ENCODE results near the gene AK9.

DNA sequence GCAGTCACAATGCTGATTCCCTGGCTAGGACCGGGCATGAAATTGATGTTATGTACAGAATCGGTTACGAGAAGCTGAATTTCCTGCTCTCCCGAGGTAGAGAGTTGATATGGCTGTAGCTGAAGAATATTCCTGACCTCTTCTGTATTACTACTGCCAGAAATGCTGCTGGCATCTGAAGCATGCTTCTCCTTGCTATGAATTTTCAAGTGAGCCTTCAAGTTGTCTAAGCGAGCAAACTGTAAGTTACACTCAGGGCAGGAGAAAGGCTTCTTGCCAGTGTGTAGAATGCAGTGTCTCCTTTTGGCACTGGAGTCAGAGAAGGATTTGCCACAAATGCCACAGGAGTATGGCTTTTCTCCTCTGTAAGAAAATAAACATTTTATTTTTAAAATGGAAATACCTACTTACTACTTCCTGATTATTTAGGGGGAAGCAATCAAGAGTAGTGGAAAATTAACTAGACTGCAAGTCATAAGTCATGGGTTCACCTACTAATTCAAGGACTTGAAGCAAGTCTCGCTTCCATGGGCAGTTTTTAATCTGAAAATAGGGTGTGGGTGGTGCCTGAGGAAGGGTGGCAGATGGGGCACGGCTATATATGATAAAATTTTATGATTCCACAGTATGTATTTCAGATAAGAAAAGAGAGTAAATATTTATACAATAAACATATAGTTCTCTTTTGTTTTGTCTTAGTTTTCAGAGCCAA, 224.6 kb downstream of the AK9 start:
- no peak for TF ChIP-seq ARNTL (CRISPR knock-in tag; IDR thresholded peaks at IDR 0.05; ENCODE audit: borderline replicate concordance, low read depth)
- TF ChIP-seq, protein P1, sequence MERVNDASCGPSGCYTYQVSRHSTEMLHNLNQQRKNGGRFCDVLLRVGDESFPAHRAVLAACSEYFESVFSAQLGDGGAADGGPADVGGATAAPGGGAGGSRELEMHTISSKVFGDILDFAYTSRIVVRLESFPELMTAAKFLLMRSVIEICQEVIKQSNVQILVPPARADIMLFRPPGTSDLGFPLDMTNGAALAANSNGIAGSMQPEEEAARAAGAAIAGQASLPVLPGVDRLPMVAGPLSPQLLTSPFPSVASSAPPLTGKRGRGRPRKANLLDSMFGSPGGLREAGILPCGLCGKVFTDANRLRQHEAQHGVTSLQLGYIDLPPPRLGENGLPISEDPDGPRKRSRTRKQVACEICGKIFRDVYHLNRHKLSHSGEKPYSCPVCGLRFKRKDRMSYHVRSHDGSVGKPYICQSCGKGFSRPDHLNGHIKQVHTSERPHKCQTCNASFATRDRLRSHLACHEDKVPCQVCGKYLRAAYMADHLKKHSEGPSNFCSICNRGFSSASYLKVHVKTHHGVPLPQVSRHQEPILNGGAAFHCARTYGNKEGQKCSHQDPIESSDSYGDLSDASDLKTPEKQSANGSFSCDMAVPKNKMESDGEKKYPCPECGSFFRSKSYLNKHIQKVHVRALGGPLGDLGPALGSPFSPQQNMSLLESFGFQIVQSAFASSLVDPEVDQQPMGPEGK (CRISPR knock-in tag; IDR thresholded peaks at IDR 0.05; ENCODE audit: borderline replicate concordance) = no peak

All from SK-N-SH treated with all-trans-retinoic acid at 6 μM for 48 hours (cell line).